GM10847 (cell line): Measurements from ENCODE around the gene RYR2.

Experiments used
- POLR2A ChIP-seq: IDR thresholded peaks from 2 replicates; pipeline ENCODE4 v1.6.1; 2011; ENCODE audit not compliant: insufficient read length; ENCODE audit errors: extremely low read depth

Gene RYR2

GRCh38 chr1:237684236-237684635, 642.3 kb downstream of the RYR2 start:
- TF ChIP-seq POLR2A = no peak

DNA sequence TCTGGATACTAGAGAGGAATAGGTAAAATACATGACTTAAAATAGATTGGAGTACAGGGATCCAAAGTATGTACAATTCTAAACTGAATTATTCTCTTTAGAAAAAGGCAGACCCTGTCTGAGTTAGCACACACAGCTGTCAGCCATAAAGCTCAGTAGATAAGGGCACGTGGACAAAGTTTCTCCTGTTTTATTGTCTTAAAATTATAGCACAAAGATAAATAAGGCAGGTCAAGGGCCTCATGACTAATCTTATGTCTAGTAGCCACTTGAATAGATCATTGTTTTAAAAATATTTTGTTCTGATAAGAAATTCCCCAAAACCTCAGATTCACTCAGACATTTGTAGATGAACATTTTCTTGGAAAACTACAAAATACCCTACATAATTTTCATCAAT, 643.6 kb downstream of the RYR2 start:
- no peak for TF ChIP-seq POLR2A

- no peak for TF ChIP-seq POLR2A
These were observed 645.8 kb downstream of the RYR2 start for GRCh38 chr1:237687804-237688203.

GRCh38 chr1:237690656-237691055, 648.7 kb downstream of the RYR2 start:
- TF ChIP-seq POLR2A = no peak

GRCh38 chr1:237692255-237692654, 650.3 kb downstream of the RYR2 start:
- no peak for TF ChIP-seq POLR2A

- TF ChIP-seq POLR2A = no peak
These were observed 653.9 kb downstream of the RYR2 start for GRCh38 chr1:237695878-237696277.

GRCh38 chr1:237700181-237700580, 658.2 kb downstream of the RYR2 start:
- TF ChIP-seq POLR2A = no peak

DNA sequence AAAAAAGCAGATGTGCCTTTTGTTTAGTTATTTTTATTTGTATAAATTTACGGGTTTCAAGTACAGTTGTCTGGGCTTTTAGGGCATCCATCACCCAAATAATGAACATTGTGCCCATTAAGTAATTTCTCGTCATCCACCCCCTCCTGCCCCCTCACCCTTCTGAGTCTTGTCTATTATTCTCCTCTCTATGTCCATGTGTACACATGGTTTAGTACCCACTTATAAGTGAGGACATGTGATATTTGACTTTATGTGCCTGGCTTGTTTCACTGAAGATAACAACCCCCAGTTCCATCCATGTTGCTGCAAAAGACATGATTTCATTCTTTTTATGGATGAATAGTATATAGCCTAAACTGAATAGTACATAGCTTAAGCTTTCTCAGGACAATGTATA, 659.5 kb downstream of the RYR2 start:
- no peak for TF ChIP-seq POLR2A

DNA sequence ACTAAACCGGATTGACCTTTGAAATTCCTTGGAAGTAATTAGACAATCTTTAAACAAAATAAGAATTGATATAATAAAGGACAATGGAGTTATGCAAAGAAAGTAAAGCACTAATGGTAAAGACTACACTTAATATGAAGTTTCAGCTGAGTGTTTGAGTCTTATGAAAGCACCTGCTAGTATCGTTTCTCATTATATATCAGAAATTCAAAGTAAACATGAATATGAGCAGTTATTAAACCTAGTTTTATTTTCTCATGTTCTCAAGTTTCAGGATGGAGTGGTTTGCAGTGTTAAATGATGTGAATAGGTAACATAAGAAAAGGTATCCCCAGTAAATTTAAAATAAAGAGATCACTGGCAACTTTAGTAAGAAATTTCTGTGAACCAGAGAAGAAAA, 660.2 kb downstream of the RYR2 start:
- TF ChIP-seq POLR2A = no peak

- no peak for TF ChIP-seq POLR2A
These were observed 663.5 kb downstream of the RYR2 start for GRCh38 chr1:237705462-237705861.

DNA sequence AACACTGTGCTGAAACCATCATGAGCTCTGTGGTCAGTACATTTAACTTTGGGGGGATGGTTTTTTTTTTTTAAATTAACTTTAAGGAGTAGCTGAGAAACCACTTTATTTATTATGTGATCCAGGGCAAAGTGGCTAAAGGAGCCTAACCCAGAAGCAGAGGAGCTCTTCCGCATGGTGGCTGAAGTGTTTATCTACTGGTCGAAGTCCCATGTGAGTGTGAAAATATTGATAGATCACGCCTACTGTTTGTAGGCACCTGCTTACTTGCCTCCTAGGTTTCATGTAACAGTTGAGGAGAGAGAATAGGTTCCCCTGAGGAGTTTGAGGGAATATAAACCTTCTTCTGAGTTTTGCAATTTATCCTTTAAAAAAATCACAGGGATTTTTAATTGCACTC, 667.4 kb downstream of the RYR2 start:
- no peak for TF ChIP-seq POLR2A

DNA sequence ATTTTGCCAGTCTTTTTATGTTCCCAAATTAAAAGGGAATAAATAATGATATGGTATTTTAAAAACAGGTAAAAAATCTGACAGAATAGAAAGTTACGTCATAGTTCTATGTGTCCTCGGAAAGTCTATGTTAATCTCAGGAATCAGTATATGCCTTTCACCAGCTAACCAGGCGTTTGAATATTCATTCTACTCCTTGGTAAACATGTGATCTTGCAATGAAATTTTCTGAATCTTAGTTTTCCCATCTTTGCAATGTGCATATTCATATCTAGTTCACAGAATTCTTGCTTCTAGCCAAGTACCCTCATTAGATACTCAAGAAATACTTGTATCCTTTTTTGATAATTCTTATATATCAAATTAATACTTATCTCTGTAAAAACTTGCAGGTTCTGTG, 669.3 kb downstream of the RYR2 start:
- TF ChIP-seq POLR2A = no peak

DNA sequence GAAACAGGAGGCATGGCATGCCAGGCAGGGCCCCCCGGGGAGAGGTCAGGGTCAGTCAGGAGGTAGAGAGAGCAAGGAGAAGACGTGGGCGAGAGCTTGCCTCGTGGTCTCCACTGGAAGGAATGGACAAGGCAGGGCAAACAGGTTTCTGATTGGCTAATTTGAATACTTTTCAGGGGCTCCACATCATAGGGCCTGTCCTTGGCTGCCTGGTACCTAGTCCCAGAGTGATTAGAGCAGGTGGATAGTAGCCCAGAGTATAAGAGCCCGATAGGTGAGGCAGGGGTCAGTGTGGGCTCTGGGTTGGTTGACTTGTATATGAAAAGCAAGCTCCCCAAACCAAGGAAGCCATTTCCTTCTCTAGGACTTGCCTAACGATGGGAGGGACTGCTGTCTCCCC, 670.1 kb downstream of the RYR2 start:
- TF ChIP-seq POLR2A = no peak

DNA sequence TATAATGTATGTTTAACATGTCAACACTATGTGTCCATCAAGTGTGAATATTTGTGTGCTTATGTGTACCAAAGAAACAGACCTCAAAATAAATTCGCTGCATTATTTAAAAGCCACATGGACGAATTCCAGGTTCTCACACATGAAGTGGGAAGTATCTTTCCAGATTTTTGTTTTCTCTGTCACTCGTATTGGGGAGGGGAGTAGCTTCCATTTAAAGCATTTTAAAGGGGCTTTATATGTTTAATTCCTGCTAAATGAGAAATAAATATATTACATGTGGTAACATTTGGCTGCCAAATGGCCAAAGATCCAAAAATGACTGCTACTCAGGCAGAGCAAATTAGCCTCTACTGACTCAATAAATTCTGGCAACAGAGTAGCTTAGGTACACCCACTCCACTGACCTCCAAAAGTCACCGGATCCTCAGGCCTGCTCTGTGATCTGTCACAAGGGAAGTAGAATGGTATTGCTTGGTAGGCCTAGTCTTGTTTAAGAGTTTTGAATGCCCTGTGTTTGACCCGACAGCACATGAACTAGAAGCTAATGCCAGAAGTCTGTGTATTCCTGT, 670.7 kb downstream of the RYR2 start:
- no peak for TF ChIP-seq POLR2A

GRCh38 chr1:237713916-237714315, 671.9 kb downstream of the RYR2 start:
- TF ChIP-seq POLR2A = no peak

GRCh38 chr1:237717106-237717505, 675.1 kb downstream of the RYR2 start:
- no peak for TF ChIP-seq POLR2A

- TF ChIP-seq POLR2A = no peak
These were observed 688.9 kb downstream of the RYR2 start for GRCh38 chr1:237730826-237731350.
